ENCODE data around the gene CDH13.

The CDH13 gene

DNA sequence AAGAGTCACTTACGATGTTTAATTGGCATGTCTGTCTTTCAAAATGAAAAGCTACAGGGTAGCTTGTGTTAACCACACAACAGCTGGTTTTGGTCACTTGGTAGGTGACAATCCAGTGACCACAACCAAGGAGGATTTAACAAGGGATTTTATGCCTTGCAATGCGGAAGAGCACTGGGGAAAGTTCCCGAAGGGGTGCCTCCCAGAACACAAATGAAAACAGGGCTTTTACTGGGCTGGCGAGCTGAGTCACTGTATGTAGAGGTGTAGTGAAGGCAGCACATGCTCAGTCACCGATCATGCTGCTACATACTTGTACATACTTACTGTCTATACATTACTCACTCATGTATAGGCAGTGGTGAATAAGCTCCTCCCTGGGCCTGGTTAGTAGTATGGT is 483.5 kb downstream of the CDH13 start:
- no peak overlapping the region for H3K4me3 ChIP-seq
- no peaks in the 10 kb centered on the region for H3K36me3 ChIP-seq
- H3K9ac ChIP-seq, result no peak overlapping the region
- peaks cover 0 to 96% (median 0%) of the 10 kb centered on the region in 11 experiments; a peak in 7 of 22 replicates for H3K27me3 ChIP-seq
- H3K4me1 ChIP-seq, result peaks cover under 1 to 11% (median 5%) of the 10 kb centered on the region in 10 experiments
- no peak for TF ChIP-seq Cebpa-rat (IDR thresholded peaks at IDR 0.05)
- H3K27ac ChIP-seq, result no peak overlapping the region
- no peak overlapping the region for H3K4me2 ChIP-seq
- no peaks in the 10 kb centered on the region for H3K9me3 ChIP-seq (replicated peaks in 1 of 11)
- H4K20me1 ChIP-seq, result peaks cover 0 to 10% (median 0%) of the 10 kb centered on the region in 11 experiments; a peak in 1 of 22 replicates

DNA sequence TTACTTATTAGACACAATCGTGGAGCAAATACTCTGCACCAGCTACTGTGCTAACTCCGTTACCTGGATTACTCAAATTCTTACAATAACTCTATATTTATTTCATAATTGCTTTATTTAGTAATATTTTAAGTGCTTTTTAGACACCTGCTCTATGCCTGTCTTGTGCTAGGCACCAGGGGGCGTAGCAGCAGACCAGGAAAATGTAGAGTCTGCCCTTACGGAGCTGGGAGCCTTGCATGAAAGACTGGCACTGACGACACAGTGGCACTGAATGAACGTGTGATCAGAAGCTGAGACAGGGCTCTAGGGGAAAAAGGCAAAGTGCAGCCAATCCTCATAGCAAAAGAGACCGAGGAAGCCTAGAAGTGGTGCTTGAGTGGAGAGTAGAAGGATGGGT is 486.5 kb downstream of the CDH13 start:
- Histone ChIP-seq H3K9ac (no peak overlapping the region), H3K4me3 (no peak overlapping the region), H4K20me1 (peaks cover 0 to 25% (median 0%) of the 10 kb centered on the region in 11 experiments; a peak in 3 of 22 replicates), H3K4me2 (no peak overlapping the region), H3K27ac (no peak overlapping the region), H3K36me3 (no peaks in the 10 kb centered on the region), H3K9me3 (replicated peaks in 1 of 11) (peaks cover 0 to 10% (median 0%) of the 10 kb centered on the region in 11 experiments; a peak in 6 of 22 replicates), H3K27me3 (peaks cover 0 to 99% (median 0%) of the 10 kb centered on the region in 11 experiments; a peak in 7 of 22 replicates), H3K4me1 (peaks cover 18 to 41% (median 29%) of the 10 kb centered on the region in 10 experiments)
- no peak for TF ChIP-seq Cebpa-rat (IDR thresholded peaks at IDR 0.05)

DNA sequence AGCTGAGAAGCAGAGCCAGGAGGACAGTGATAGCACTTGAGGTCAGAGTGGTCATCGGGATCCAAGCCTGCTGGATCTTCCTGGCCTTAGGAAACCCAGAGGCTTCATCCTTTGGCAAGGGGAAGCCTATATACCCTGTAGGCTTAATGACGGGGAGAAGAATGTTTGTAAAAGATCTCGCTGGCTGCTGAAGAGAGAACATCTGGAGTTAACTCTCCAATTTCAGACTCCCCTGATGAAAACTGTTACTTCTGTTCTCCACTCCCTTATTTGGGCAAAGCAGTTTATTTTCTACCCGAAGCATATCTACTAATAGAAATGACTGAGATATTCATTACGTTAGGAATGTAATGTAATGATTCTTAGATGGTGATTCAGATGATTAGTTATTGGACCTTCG is 487.0 kb downstream of the CDH13 start:
- Histone ChIP-seq H3K27me3 (peaks cover 0 to 99% (median 0%) of the 10 kb centered on the region in 11 experiments; a peak in 8 of 22 replicates), H3K4me2 (no peak overlapping the region), H3K4me1 (peaks cover 18 to 44% (median 31%) of the 10 kb centered on the region in 10 experiments), H4K20me1 (peaks cover 0 to 30% (median 0%) of the 10 kb centered on the region in 11 experiments; a peak in 3 of 22 replicates), H3K36me3 (no peaks in the 10 kb centered on the region), H3K27ac (no peak overlapping the region), H3K9me3 (replicated peaks in 1 of 11) (peaks cover 0 to 10% (median 0%) of the 10 kb centered on the region in 11 experiments; a peak in 6 of 22 replicates), H3K4me3 (no peak overlapping the region), H3K9ac (no peak overlapping the region)
- TF ChIP-seq Cebpa-rat (IDR thresholded peaks at IDR 0.05), result no peak

DNA sequence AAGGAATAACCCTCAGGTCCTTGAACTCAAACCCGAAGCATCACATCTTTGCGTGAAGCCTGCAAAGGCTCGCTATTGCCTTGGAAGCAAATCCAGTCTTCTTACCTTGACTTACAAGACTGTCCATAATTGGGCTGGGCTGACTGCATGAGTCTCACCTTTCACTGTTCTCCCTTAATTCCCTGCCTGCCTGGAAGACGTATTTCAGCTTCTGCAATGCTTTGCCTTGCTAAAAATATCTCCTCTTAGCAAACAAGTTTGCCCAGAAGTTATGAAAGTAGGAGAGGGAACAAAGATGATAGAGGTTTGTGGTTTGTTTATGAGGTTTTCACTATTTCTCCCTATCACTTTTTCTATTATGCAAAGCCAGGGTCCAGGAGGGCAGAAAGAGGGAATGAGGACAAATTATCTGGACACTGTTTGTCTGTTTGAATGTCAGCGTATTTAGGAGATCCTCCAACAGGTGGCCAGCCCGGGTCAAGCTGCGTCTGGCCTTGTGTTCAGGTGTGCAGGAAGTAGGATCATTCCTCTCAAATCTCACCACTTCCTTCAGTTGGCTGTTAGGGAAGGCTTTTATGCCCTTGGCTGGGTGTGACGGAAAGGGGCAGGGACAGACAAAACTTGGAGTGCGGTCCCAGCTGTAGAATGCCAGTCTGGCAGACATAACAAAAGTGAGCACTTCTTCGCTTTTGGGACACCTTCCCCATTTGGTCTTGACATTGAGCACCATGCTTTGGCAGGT is 488.9 kb downstream of the CDH13 start:
- H3K4me1 ChIP-seq, result peaks cover 18 to 45% (median 32%) of the 10 kb centered on the region in 10 experiments
- peak overlapping the region in 7 of 11 experiments; percentile 3 to 44 (median 13); a peak in 8 of 22 replicates for H3K27ac ChIP-seq
- H3K4me2 ChIP-seq, result peak overlapping the region; percentile 56 to 90 (median 80)
- no peak overlapping the region for H3K4me3 ChIP-seq
- no peak overlapping the region for H3K9ac ChIP-seq
- H3K27me3 ChIP-seq, result peaks cover 0 to 99% (median 0%) of the 10 kb centered on the region in 11 experiments; a peak in 9 of 22 replicates
- peaks cover 0 to 10% (median 0%) of the 10 kb centered on the region in 11 experiments; a peak in 6 of 22 replicates for H3K9me3 ChIP-seq (replicated peaks in 1 of 11)
- TF ChIP-seq Cebpa-rat (IDR thresholded peaks at IDR 0.05), result peak in 2 of 11 experiments; percentile 11 to 24; a peak in 1 of 22 replicates
- H4K20me1 ChIP-seq, result peaks cover 0 to 38% (median 0%) of the 10 kb centered on the region in 11 experiments; a peak in 3 of 22 replicates
- H3K36me3 ChIP-seq, result no peaks in the 10 kb centered on the region

DNA sequence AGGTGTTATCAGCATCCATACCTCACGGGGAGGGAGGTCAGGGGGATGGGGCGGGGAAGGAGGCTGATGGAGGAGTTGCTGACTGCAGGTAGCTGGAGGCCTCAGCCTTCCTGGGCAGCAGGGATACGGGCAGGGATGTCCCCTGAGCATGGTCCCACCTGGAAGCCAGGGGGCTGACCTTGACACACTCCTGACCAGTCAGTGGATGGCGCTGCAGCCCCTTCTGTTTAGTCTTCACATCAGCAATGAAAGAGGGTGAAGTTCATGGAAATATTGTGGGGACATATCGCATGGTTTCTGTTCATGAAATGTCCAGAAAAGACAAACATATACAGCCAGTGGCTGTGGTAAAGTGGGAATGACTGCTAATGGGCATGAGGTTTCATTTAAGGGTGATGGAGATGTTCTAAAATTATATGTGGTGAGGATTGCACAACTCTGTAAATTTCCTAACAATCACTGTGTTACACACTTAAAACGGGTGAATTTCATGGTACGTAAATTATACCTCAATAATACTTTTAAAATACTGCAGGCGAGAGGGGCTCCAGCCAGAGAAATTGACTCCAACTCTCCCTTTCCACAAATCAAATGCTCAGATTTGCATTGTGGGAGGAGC is 489.6 kb downstream of the CDH13 start:
- Histone ChIP-seq H3K4me2 (peak overlapping the region; percentile 56 to 90 (median 80)), H3K27ac (peak overlapping the region in 6 of 11 experiments; percentile 3 to 44 (median 21); a peak in 6 of 22 replicates), H3K4me1 (peaks cover 18 to 45% (median 32%) of the 10 kb centered on the region in 10 experiments), H4K20me1 (peaks cover 0 to 38% (median 0%) of the 10 kb centered on the region in 11 experiments; a peak in 3 of 22 replicates), H3K9ac (no peak overlapping the region), H3K9me3 (replicated peaks in 1 of 11) (peaks cover 0 to 13% (median 0%) of the 10 kb centered on the region in 11 experiments; a peak in 6 of 22 replicates), H3K27me3 (peaks cover 0 to 100% (median 0%) of the 10 kb centered on the region in 11 experiments; a peak in 9 of 22 replicates), H3K36me3 (no peaks in the 10 kb centered on the region), H3K4me3 (peak overlapping the region in 1 of 10 experiments; percentile 27; a peak in 1 of 20 replicates)
- peak in 5 of 11 experiments; percentile 26 to 75 (median 53); a peak in 5 of 22 replicates for TF ChIP-seq Cebpa-rat (IDR thresholded peaks at IDR 0.05)

DNA sequence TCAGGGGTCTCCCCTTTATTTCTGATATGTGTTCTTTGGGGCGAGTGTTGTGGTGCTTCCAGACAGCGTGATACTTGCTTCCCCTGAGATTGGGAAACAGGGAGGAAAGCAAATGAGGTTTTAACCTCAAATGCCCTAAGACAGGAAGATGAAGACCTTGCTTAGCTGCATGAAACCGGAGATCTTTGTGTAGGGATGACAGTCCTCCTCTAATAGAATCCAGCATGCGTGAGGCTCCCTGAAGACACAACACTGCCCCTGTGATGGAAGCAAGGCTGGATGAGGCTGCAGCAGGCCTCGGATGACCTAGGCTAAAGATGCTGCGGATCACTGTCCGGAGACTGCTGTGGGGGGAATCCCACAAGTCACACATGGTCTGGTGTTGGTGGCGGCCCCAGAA is 491.0 kb downstream of the CDH13 start:
- Histone ChIP-seq H3K36me3 (no peaks in the 10 kb centered on the region), H3K4me2 (peak overlapping the region in 5 of 11 experiments; percentile 18 to 87 (median 49); a peak in 8 of 22 replicates), H3K9me3 (replicated peaks in 1 of 11) (peaks cover 0 to 13% (median 0%) of the 10 kb centered on the region in 11 experiments; a peak in 6 of 22 replicates), H3K27me3 (peaks cover 0 to 100% (median 0%) of the 10 kb centered on the region in 11 experiments; a peak in 9 of 22 replicates), H4K20me1 (peaks cover 0 to 38% (median 0%) of the 10 kb centered on the region in 11 experiments; a peak in 3 of 22 replicates), H3K9ac (no peak overlapping the region), H3K4me3 (no peak overlapping the region), H3K27ac (no peak overlapping the region), H3K4me1 (peaks cover 18 to 45% (median 32%) of the 10 kb centered on the region in 10 experiments)
- TF ChIP-seq Cebpa-rat (IDR thresholded peaks at IDR 0.05), result no peak

DNA sequence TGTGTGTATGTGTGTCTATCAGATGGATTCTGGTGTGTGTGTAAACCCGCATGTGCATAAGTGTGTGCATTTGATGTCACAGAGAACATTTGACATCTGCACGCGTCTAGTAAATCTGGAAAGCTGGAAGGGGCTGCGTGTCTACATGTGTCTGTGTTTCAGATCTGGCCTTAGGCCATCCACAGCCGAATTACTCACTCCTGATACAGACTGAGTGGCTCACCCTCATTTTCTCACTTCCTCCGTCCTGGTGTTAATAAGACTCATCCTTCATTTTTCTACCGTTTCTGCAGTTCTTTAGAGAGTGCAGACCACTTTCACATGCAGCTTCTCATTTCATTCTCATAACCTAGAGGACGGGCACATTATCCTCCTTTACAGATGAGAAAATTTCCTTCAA is 491.6 kb downstream of the CDH13 start:
- peaks cover 0 to 100% (median 0%) of the 10 kb centered on the region in 11 experiments; a peak in 9 of 22 replicates for H3K27me3 ChIP-seq
- no peak overlapping the region for H3K4me3 ChIP-seq
- H4K20me1 ChIP-seq, result peaks cover 0 to 38% (median 0%) of the 10 kb centered on the region in 11 experiments; a peak in 3 of 22 replicates
- no peak overlapping the region for H3K27ac ChIP-seq
- H3K4me1 ChIP-seq, result peaks cover 18 to 45% (median 32%) of the 10 kb centered on the region in 10 experiments
- peaks cover 0 to 13% (median 0%) of the 10 kb centered on the region in 11 experiments; a peak in 7 of 22 replicates for H3K9me3 ChIP-seq (replicated peaks in 1 of 11)
- H3K4me2 ChIP-seq, result peak overlapping the region in 5 of 11 experiments; percentile 18 to 87 (median 49); a peak in 8 of 22 replicates
- no peaks in the 10 kb centered on the region for H3K36me3 ChIP-seq
- no peak overlapping the region for H3K9ac ChIP-seq
- no peak for TF ChIP-seq Cebpa-rat (IDR thresholded peaks at IDR 0.05)

DNA sequence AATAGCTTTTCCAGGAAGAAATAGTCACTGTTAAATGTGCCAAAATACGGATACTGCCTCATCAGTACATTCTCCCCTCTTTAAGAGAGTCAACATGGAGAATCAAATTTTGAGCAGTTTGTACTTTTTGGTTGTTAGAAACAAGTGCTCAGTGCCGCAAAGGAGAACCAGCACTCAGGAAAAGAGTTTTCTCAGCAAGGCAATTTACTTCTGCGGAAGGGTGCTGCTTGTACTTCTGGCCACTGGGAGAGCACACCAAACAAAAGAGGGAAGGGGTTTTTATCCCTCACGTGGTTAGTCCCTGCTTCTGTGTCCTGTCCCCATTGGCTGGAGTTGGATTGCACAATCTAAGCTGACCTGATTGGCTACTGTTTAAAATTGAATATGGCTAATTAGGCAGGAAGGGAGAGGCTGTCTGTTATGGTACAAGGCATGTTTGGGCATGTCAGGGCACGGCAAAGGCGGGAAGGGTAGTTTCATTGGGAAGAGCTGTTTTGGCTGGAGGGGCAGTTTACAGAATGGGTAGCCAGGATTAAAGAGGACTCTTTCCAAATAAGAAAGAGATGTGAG is 499.3 kb downstream of the CDH13 start:
- Histone ChIP-seq H4K20me1 (peaks cover 0 to 21% (median 0%) of the 10 kb centered on the region in 11 experiments; a peak in 3 of 22 replicates), H3K27me3 (peaks cover 0 to 100% (median 3%) of the 10 kb centered on the region in 11 experiments; a peak in 10 of 22 replicates), H3K9ac (no peak overlapping the region), H3K9me3 (replicated peaks in 1 of 11) (peaks cover 31 to 54% (median 37%) of the 10 kb centered on the region in 11 experiments), H3K4me1 (no peaks in the 10 kb centered on the region), H3K4me3 (no peak overlapping the region), H3K36me3 (peaks cover 0 to 13% (median 0%) of the 10 kb centered on the region in 11 experiments; a peak in 1 of 22 replicates), H3K27ac (no peak overlapping the region), H3K4me2 (no peak overlapping the region)
- TF ChIP-seq Cebpa-rat (IDR thresholded peaks at IDR 0.05), result peak in 1 of 11 experiments; percentile 25; a peak in 1 of 22 replicates

All from BLaER1 treated with 17β-estradiol and CSF1 and Interleukin-3, amounts not matched to agents 10 nM and 100 nM (cell line).